HepG2 (cell line): ENCODE results near the gene CISD3. TPM values are rescaled to one million over a fixed set of nuclear protein-coding genes. Genes with fewer than 3 reads are reported as not detected.

Source experiments
- AHR ChIP-seq: IDR thresholded peaks from 2 replicates; pipeline ENCODE4 v1.6.1; 2018; ENCODE audit warnings: missing genetic modification reagents, missing compliant biosample characterization
- DNMT3B ChIP-seq: conservative IDR thresholded peaks from 2 replicates; pipeline ENCODE4 v1.6.1; 2016; ENCODE audit warnings: missing biosample characterization, control low read depth
- HOXA9 ChIP-seq: sonication (generic); formaldehyde crosslinking; IDR thresholded peaks from 2 replicates; pipeline ENCODE4 v1.8.1; 2022; ENCODE audit warnings: missing genetic modification reagents, mild to moderate bottlenecking, moderate library complexity, borderline replicate concordance
- JUND ChIP-seq: sonication (generic); formaldehyde crosslinking; IDR thresholded peaks from 2 replicates; pipeline ENCODE4 v1.8.0; 2022; ENCODE audit warnings: mild to moderate bottlenecking, missing genetic modification reagents
- MBNL3 ChIP-seq: fragments of 250-450 bp; sonication (Bioruptor Pico); conservative IDR thresholded peaks from 2 replicates; pipeline ENCODE4 v1.8.0; 2022; ENCODE audit warnings: mild to moderate bottlenecking, inconsistent platforms
- NFAT5 ChIP-seq: sonication (generic); formaldehyde crosslinking; IDR thresholded peaks from 2 replicates; pipeline ENCODE4 v1.4.0; 2020; ENCODE audit warnings: missing genetic modification reagents
- PCBP1 ChIP-seq: fragments of 200-400 bp; formaldehyde crosslinking; IDR thresholded peaks from 2 replicates; pipeline ENCODE4 v1.6.1; 2017; ENCODE audit warnings: mild to moderate bottlenecking, low read depth, low read length, borderline replicate concordance
- RFX5 ChIP-seq: IDR thresholded peaks from 2 replicates; pipeline ENCODE4 v1.6.1; 2011; ENCODE audit warnings: low read depth, low read length, improper control_type of control experiment
- SALL2 ChIP-seq: sonication (generic); formaldehyde crosslinking; IDR thresholded peaks from 2 replicates; pipeline ENCODE4 v1.8.1; 2023; ENCODE audit warnings: mild to moderate bottlenecking, missing genetic modification reagents, inconsistent platforms
- SIX4 ChIP-seq: sonication (generic); formaldehyde crosslinking; IDR thresholded peaks from 2 replicates; pipeline ENCODE4 v1.4.0; 2020; ENCODE audit warnings: missing genetic modification reagents
- SNAPC2 ChIP-seq: sonication (generic); formaldehyde crosslinking; IDR thresholded peaks from 2 replicates; pipeline ENCODE4 v1.8.1; 2022; ENCODE audit warnings: mild to moderate bottlenecking, missing genetic modification reagents
- SNRNP70 ChIP-seq: fragments of 200-400 bp; formaldehyde crosslinking; IDR thresholded peaks from 2 replicates; pipeline ENCODE4 v1.6.1; 2017; ENCODE audit warnings: mild to moderate bottlenecking, low read depth, low read length, moderate library complexity
- SRSF9 ChIP-seq: fragments of 200-400 bp; formaldehyde crosslinking; IDR thresholded peaks from 2 replicates; pipeline ENCODE4 v1.6.1; 2018; ENCODE audit warnings: borderline replicate concordance, mild to moderate bottlenecking, low read depth, low read length; ENCODE audit not compliant: insufficient read depth, poor library complexity, severe bottlenecking
- TERF1 ChIP-seq: sonication (generic); formaldehyde crosslinking; IDR thresholded peaks from 2 replicates; pipeline ENCODE4 v1.8.0; 2022; ENCODE audit warnings: mild to moderate bottlenecking, missing genetic modification reagents, moderate library complexity
- ZBTB38 ChIP-seq: sonication (generic); formaldehyde crosslinking; IDR thresholded peaks from 2 replicates; pipeline ENCODE4 v1.5.1; 2020; ENCODE audit warnings: mild to moderate bottlenecking, missing genetic modification reagents
- ZNF326 ChIP-seq: sonication (generic); formaldehyde crosslinking; IDR thresholded peaks from 2 replicates; pipeline ENCODE4 v1.4.0; 2020; ENCODE audit warnings: missing genetic modification reagents, borderline replicate concordance
- ZNF337 ChIP-seq: sonication (generic); formaldehyde crosslinking; IDR thresholded peaks from 2 replicates; pipeline ENCODE4 v1.5.1; 2020; ENCODE audit warnings: missing genetic modification reagents, low read depth, mild to moderate bottlenecking, borderline replicate concordance
- ZNF343 ChIP-seq: sonication (generic); formaldehyde crosslinking; IDR thresholded peaks from 2 replicates; pipeline ENCODE4 v1.4.0; 2020; ENCODE audit warnings: mild to moderate bottlenecking, missing genetic modification reagents
- ZNF749 ChIP-seq: sonication (generic); formaldehyde crosslinking; IDR thresholded peaks from 2 replicates; pipeline ENCODE4 v1.8.0; 2022; ENCODE audit warnings: mild to moderate bottlenecking, missing genetic modification reagents, moderate library complexity, borderline replicate concordance
- polyA plus RNA-seq, 8 experiments: library from polyadenylated mRNA; depleted of rRNA in 3 of 8; stranded (reverse) in 7 of 8; unstranded in 1 of 8; fragments of >200 nt; fragmentation: Illumina TruSeq in 4 of 8; extraction: Trizol in 4 of 8; gene quantifications; 2 replicates each; pipeline versions ENCODE4 v1.2.1 to v1.2.3, GENCODE V29; 2011 to 2016; ENCODE audit warnings: low read depth in 4 of 8, missing spikeins in 1 of 8, mixed read lengths in 1 of 8; ENCODE audit not compliant: insufficient read depth in 1 of 8
- total RNA-seq, 5 experiments: library from RNA; depleted of rRNA; stranded (reverse); fragments of >200 nt; fragmentation: Illumina TruSeq; extraction: Trizol; gene quantifications; 2 replicates each; pipeline ENCODE4 v1.2.3, GENCODE V29; 2016; ENCODE audit warnings: low read depth in 1 of 5

CISD3 gene
- total and polyA plus RNA-seq, 2 of the 13 experiments (the other 11 are each of a cell fraction or from before 2014, with no cell fraction given): 30.0 to 34.1 TPM

- TF ChIP-seq ZNF326 (CRISPR knock-in tag) (no peak), ZNF337 (CRISPR knock-in tag) (peak; percentile 18; the same call in 1 of the 2 replicates), DNMT3B (peak; percentile 96), MBNL3 (CRISPR knock-in tag) (no peak), SRSF9 (no peak), RFX5 (no peak), HOXA9 (CRISPR knock-in tag) (peak; percentile 85; the same call in 1 of the 2 replicates), SALL2 (CRISPR knock-in tag) (peak; percentile 26; the same call in 1 of the 2 replicates), SNRNP70 (no peak), PCBP1 (peak; percentile 99), ZNF343 (CRISPR knock-in tag) (peak; percentile 59; the same call in 1 of the 2 replicates), NFAT5 (CRISPR knock-in tag) (no peak), JUND (CRISPR knock-in tag) (no peak), ZBTB38 (CRISPR knock-in tag) (peak; percentile 79), SIX4 (CRISPR knock-in tag) (peak; percentile 88), SNAPC2 (peak; percentile 78), TERF1 (CRISPR knock-in tag) (0 out of 2 replicates have a peak, but pooled peaks have one; percentile 18), AHR (CRISPR knock-in tag) (no peak; the same call in 1 of the 2 replicates), ZNF749 (CRISPR knock-in tag) (0 out of 2 replicates have a peak, but pooled peaks have one; percentile 37)
Observed at GRCh38 chr17:38703742-38704605, 26.2 kb upstream of the CISD3 start (continued).
